H1 (cell line): ENCODE data around the gene OR13D1. TPM values are rescaled to one million over a fixed set of nuclear protein-coding genes. Genes with fewer than 3 reads are reported as not detected.

Source experiments
- CTCF ChIA-PET: fragments of 300-600 bp; sonication (Branson Sonifier 250); formaldehyde crosslinking; loops from one replicate; lab custom pipeline; 2021; ENCODE audit not compliant: partially characterized antibody; lab: Charles Lee
- POLR2A ChIA-PET: fragments of 300-600 bp; sonication (Branson Sonifier 250); formaldehyde crosslinking; loops from one replicate; lab custom pipeline; 2021; ENCODE audit warnings: inconsistent platforms; ENCODE audit not compliant: partially characterized antibody; lab: Charles Lee
- DNase-seq, 2 experiments: peaks; one replicate each; pipeline versions ENCODE4 v3.0.0 to v3.0.0-alpha.2; 2010 to 2022; ENCODE audit warnings: low spot score in 2 of 2, low read depth in 1 of 2, mixed read lengths in 1 of 2
- FAIRE-seq: peaks from 2 replicates; lab custom pipeline; 2011; peaks lifted over from hg19 to GRCh38; lab: Jason Lieb, UNC
- H2AFZ ChIP-seq: 2 replicates; pipeline ENCODE4 v1.8.1; 2012; ENCODE audit warnings: low read length, inconsistent platforms
- H2AK5ac ChIP-seq: 2 replicates; pipeline ENCODE4 v1.6.1; 2013; ENCODE audit warnings: low read depth, low read length
- H2BK120ac ChIP-seq: replicated peaks from 2 replicates; pipeline ENCODE3; 2013; ENCODE audit warnings: low read depth, low read length, inconsistent platforms
- H2BK12ac ChIP-seq: 2 replicates; pipeline ENCODE4 v1.6.1; 2013; ENCODE audit warnings: low read depth, low read length
- H2BK15ac ChIP-seq: 2 replicates; pipeline ENCODE4 v1.6.1; 2013; ENCODE audit warnings: low read length
- H2BK20ac ChIP-seq: 2 replicates; pipeline ENCODE4 v1.6.1; 2013; ENCODE audit warnings: low read length
- H2BK5ac ChIP-seq: 2 replicates; pipeline ENCODE4 v1.6.1; 2013; ENCODE audit warnings: low read depth, low read length
- H3K14ac ChIP-seq: 2 replicates; pipeline ENCODE4 v1.6.1; 2013; ENCODE audit warnings: inconsistent platforms; ENCODE audit not compliant: insufficient read length
- H3K18ac ChIP-seq: 2 replicates; pipeline ENCODE4 v1.6.1; 2013; ENCODE audit warnings: low read length; ENCODE audit errors: extremely low read depth
- H3K23ac ChIP-seq: 2 replicates; pipeline ENCODE4 v1.6.1; 2013; ENCODE audit warnings: inconsistent platforms; ENCODE audit not compliant: insufficient read length
- H3K23me2 ChIP-seq: 2 replicates; pipeline ENCODE4 v1.6.1; 2013; ENCODE audit warnings: low read depth, low read length
- H3K27ac ChIP-seq: 2 replicates; pipeline ENCODE4 v1.6.1; 2011; ENCODE audit warnings: low read depth, low read length, inconsistent platforms
- H3K27me3 ChIP-seq, 4 experiments: replicated peaks in 1 of 4; 1 replicate in 1 of 4; 2 replicates in 3 of 4; pipeline versions ENCODE4 v1.6.1 to v1.8.1; 2011 to 2013; ENCODE audit warnings: low read length in 3 of 4, mild to moderate bottlenecking in 3 of 4, inconsistent platforms in 2 of 4, mixed read lengths in 2 of 4, moderate library complexity in 1 of 4; ENCODE audit not compliant: control insufficient read depth in 3 of 4, insufficient read depth in 3 of 4; ENCODE audit errors: extremely low read depth in 1 of 4
- H3K36me3 ChIP-seq, 4 experiments: 2 replicates each; pipeline versions ENCODE4 v1.6.1 to v1.8.1; 2011 to 2013; ENCODE audit warnings: mild to moderate bottlenecking in 4 of 4, low read length in 3 of 4, moderate library complexity in 2 of 4, control low read depth in 1 of 4, inconsistent platforms in 1 of 4; ENCODE audit not compliant: insufficient read depth in 4 of 4, control insufficient read depth in 2 of 4
- H3K4ac ChIP-seq: replicated peaks from 2 replicates; pipeline ENCODE3; 2013; ENCODE audit warnings: low read length, low read depth, mixed read lengths, inconsistent platforms; ENCODE audit not compliant: insufficient read length
- H3K4me1 ChIP-seq, 4 experiments: replicated peaks in 1 of 4; 1 replicate in 1 of 4; 2 replicates in 3 of 4; pipeline versions ENCODE4 v1.6.1 to v1.8.1; 2011 to 2013; ENCODE audit warnings: low read length in 3 of 4, inconsistent platforms in 2 of 4, mixed read lengths in 1 of 4; ENCODE audit not compliant: insufficient read depth in 4 of 4, control insufficient read depth in 3 of 4
- H3K4me2 ChIP-seq, 2 experiments: 2 replicates each; pipeline versions ENCODE4 v1.6.1 to v1.8.1; 2011 to 2013; ENCODE audit warnings: low read depth in 2 of 2, low read length in 2 of 2, control low read depth in 1 of 2, inconsistent platforms in 1 of 2, mild to moderate bottlenecking in 1 of 2; ENCODE audit not compliant: insufficient read depth in 1 of 2
- H3K4me3 ChIP-seq, 4 experiments: fragments of 200-600, 300-600 bp in 1 of 4; sonication (generic), shearing (Covaris generic), sonication (Bioruptor Twin) in 1 of 4; 2 replicates each; pipeline versions ENCODE4 v1.5.1 to v1.8.1; 2011 to 2016; ENCODE audit warnings: low read length in 4 of 4, low read depth in 3 of 4, control low read depth in 2 of 4, inconsistent platforms in 2 of 4, mild to moderate bottlenecking in 2 of 4, mixed read lengths in 1 of 4, moderate library complexity in 1 of 4; ENCODE audit not compliant: insufficient read depth in 2 of 4; ENCODE audit errors: extremely low read depth in 1 of 4
- H3K56ac ChIP-seq: replicated peaks from 2 replicates; pipeline ENCODE3; 2013; ENCODE audit warnings: low read depth, mild to moderate bottlenecking, mixed read lengths, low read length, inconsistent platforms; ENCODE audit not compliant: insufficient read length
- H3K79me1 ChIP-seq: 2 replicates; pipeline ENCODE4 v1.6.1; 2013; ENCODE audit warnings: low read depth, low read length, control low read depth
- H3K79me2 ChIP-seq, 2 experiments: 2 replicates each; pipeline versions ENCODE4 v1.6.1 to v1.8.1; 2012 to 2013; ENCODE audit warnings: low read length in 2 of 2, mild to moderate bottlenecking in 2 of 2, inconsistent platforms in 1 of 2; ENCODE audit not compliant: insufficient read depth in 2 of 2, control insufficient read depth in 1 of 2
- H3K9ac ChIP-seq, 4 experiments: replicated peaks in 1 of 4; 1 replicate in 1 of 4; 2 replicates in 3 of 4; pipeline versions ENCODE4 v1.6.1 to v1.8.1; 2011 to 2013; ENCODE audit warnings: low read depth in 3 of 4, low read length in 3 of 4, control low read depth in 2 of 4, mild to moderate bottlenecking in 2 of 4, moderate library complexity in 2 of 4, inconsistent platforms in 1 of 4; ENCODE audit errors: extremely low read depth in 1 of 4
- H3K9me3 ChIP-seq, 2 experiments: 2 replicates each; pipeline versions ENCODE4 v1.6.1 to v1.8.1; 2012 to 2013; ENCODE audit warnings: mild to moderate bottlenecking in 2 of 2, moderate library complexity in 2 of 2, control low read depth in 1 of 2, inconsistent platforms in 1 of 2, low read depth in 1 of 2, low read length in 1 of 2, mixed read lengths in 1 of 2; ENCODE audit not compliant: insufficient read depth in 2 of 2
- H4K20me1 ChIP-seq, 2 experiments: replicated peaks in 1 of 2; 2 replicates each; pipeline versions ENCODE3 to v1.8.1; 2011 to 2013; ENCODE audit warnings: inconsistent platforms in 2 of 2, low read length in 2 of 2, mild to moderate bottlenecking in 1 of 2; ENCODE audit not compliant: insufficient read depth in 2 of 2, control insufficient read depth in 1 of 2
- H4K5ac ChIP-seq: 2 replicates; pipeline ENCODE4 v1.6.1; 2013; ENCODE audit warnings: low read length, low read depth, mixed read lengths, inconsistent platforms; ENCODE audit not compliant: insufficient read length
- H4K8ac ChIP-seq: 2 replicates; pipeline ENCODE4 v1.8.0; 2013; ENCODE audit warnings: mild to moderate bottlenecking, moderate library complexity, low read length, inconsistent platforms; ENCODE audit not compliant: insufficient read depth; ENCODE audit errors: extremely low read depth
- H4K91ac ChIP-seq: replicated peaks from 2 replicates; pipeline ENCODE3; 2013; ENCODE audit warnings: low read length, mixed read lengths, inconsistent platforms; ENCODE audit not compliant: insufficient read length
- BRCA1 ChIP-seq: IDR thresholded peaks from 2 replicates; pipeline ENCODE4 v1.6.1; 2012; ENCODE audit warnings: low read depth, low read length, improper control_type of control experiment
- CBX8 ChIP-seq: fragments of 300-800, 300-1000 bp; sonication (generic); IDR thresholded peaks from 2 replicates; pipeline ENCODE4 v1.7.1; 2016; ENCODE audit warnings: low read depth, low read length, borderline replicate concordance
- CTBP2 ChIP-seq: IDR thresholded peaks from 2 replicates; pipeline ENCODE4 v1.7.0; 2011; ENCODE audit warnings: borderline replicate concordance, mild to moderate bottlenecking, moderate library complexity, mixed read lengths, low read length; ENCODE audit not compliant: insufficient read depth, insufficient read length
- EP300 ChIP-seq, 2 experiments: IDR thresholded peaks; 1 replicate in 1 of 2; 2 replicates in 1 of 2; pipeline ENCODE4 v1.6.1; 2011 to 2012; ENCODE audit warnings: low read depth in 2 of 2, low read length in 2 of 2, mild to moderate bottlenecking in 2 of 2, borderline replicate concordance in 1 of 2, inconsistent platforms in 1 of 2, moderate library complexity in 1 of 2
- FOSL1 ChIP-seq: IDR thresholded peaks from 2 replicates; pipeline ENCODE4 v1.6.1; 2011; ENCODE audit warnings: mild to moderate bottlenecking, low read depth, low read length, moderate library complexity; ENCODE audit not compliant: insufficient read depth
- GTF2F1 ChIP-seq: IDR thresholded peaks from 2 replicates; pipeline ENCODE4 v1.6.1; 2012; ENCODE audit warnings: low read depth, low read length, improper control_type of control experiment, borderline replicate concordance
- RAD21 ChIP-seq, 2 experiments: IDR thresholded peaks in 1 of 2; conservative IDR thresholded peaks in 1 of 2; 2 replicates each; pipeline ENCODE4 v1.6.1; 2011; ENCODE audit warnings: low read depth in 2 of 2, low read length in 2 of 2, improper control_type of control experiment in 1 of 2, inconsistent platforms in 1 of 2, mild to moderate bottlenecking in 1 of 2, moderate library complexity in 1 of 2
- RXRA ChIP-seq: IDR thresholded peaks from 2 replicates; pipeline ENCODE4 v1.6.1; 2011; ENCODE audit warnings: low read depth, mild to moderate bottlenecking, low read length, moderate library complexity; ENCODE audit not compliant: insufficient read depth
- SIX5 ChIP-seq: IDR thresholded peaks from 2 replicates; pipeline ENCODE4 v1.6.1; 2011; ENCODE audit warnings: mild to moderate bottlenecking, low read depth, low read length
- SP1 ChIP-seq: IDR thresholded peaks from 2 replicates; pipeline ENCODE4 v1.6.1; 2011; ENCODE audit warnings: low read depth, low read length
- TAF1 ChIP-seq: IDR thresholded peaks from 2 replicates; pipeline ENCODE4 v1.6.1; 2011; ENCODE audit warnings: mild to moderate bottlenecking, low read depth, low read length
- TEAD4 ChIP-seq: IDR thresholded peaks from 2 replicates; pipeline ENCODE4 v1.6.1; 2012; ENCODE audit warnings: low read depth, low read length, inconsistent platforms, mixed read lengths
- WGBS, 2 experiments: shearing (Covaris generic) in 1 of 2; methylation state at CpG; one replicate each; pipeline versions ENCODE4 v1.1.6 to v1.1.7; 2013 to 2015; ENCODE audit warnings: low lambda C conversion rate in 2 of 2, mixed read lengths in 2 of 2, inconsistent platforms in 1 of 2, low coverage in 1 of 2, missing lambda C conversion rate in 1 of 2; ENCODE audit not compliant: insufficient replicate concordance in 2 of 2, insufficient coverage in 1 of 2, insufficient read length in 1 of 2; ENCODE audit errors: extremely low coverage in 1 of 2, missing lambda C conversion rate in 1 of 2; 5-methylcytosine and 5-hydroxymethylcytosine counted together
- polyA plus RNA-seq, 7 experiments: library from polyadenylated mRNA; depleted of rRNA in 3 of 7; stranded (reverse) in 5 of 7; unstranded in 2 of 7; fragments of >200 nt in 5 of 7; fragments of 200-250 nt in 2 of 7; gene quantifications; 1 replicate in 5 of 7; 2 replicates in 1 of 7; 4 replicates in 1 of 7; pipeline versions ENCODE4 v1.2.1 to v1.2.3, GENCODE V29; 2011 to 2013; ENCODE audit warnings: missing spikeins in 2 of 7, mixed read lengths in 2 of 7
- total RNA-seq: library from RNA; stranded (reverse); fragmentation: NEBNext Ultra II Directional; extraction: Animal tissue kit (Norgen Biotek cat#: 25700); gene quantifications from 2 replicates; pipeline ENCODE4 v1.2.1, GENCODE V29; 2021

OR13D1 gene
- total and polyA plus RNA-seq, 2 of the 8 experiments (the other 6 are each of a cell fraction or from before 2014, with no cell fraction given): not detected

DNA sequence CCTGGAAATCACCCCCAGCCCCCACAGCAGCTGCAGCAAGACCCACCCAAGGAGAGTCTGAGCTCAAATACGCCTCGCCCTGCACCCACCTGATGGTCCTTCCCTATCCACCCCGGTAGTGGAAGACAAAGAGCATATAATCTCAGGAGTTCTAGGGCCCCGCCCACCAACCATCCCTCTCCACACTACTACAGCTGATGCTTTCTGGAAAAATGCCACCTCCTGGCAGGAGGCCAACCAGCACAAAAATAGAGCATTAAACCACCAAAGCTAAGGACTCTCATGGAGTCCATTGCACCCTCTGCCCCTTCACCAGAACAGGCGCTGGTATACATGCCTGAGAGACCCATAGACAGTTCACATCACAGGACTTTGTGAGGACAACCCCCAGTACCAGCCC is 30.7 kb downstream of the OR13D1 start:
- no peak overlapping the region for H4K8ac ChIP-seq
- no peak overlapping the region for H3K23ac ChIP-seq
- no peak overlapping the region for H4K91ac ChIP-seq
- H3K23me2 ChIP-seq: no peaks in the 10 kb centered on the region
- H2BK12ac ChIP-seq: no peak overlapping the region
- H3K4me3 ChIP-seq: no peak overlapping the region
- no peaks in the 10 kb centered on the region for H3K79me2 ChIP-seq
- no peak overlapping the region for H3K4me2 ChIP-seq
- H3K4ac ChIP-seq: no peak overlapping the region
- 95% methylated on average over 5 of the region's 5 CpGs; no CpG with 5 or more reads in 1 of the 2 experiments for WGBS, 2 experiments
- H3K36me3 ChIP-seq: no peaks in the 10 kb centered on the region; a peak in 1 of 8 replicates
- no peak overlapping the region for H3K56ac ChIP-seq
- no peak overlapping the region for H2BK15ac ChIP-seq
- no peak overlapping the region for H4K5ac ChIP-seq
- H2BK20ac ChIP-seq: no peak overlapping the region
- no peaks in the 10 kb centered on the region for H3K4me1 ChIP-seq
- H2BK120ac ChIP-seq: no peak overlapping the region
- no peak overlapping the region for H3K18ac ChIP-seq
- H2AK5ac ChIP-seq: no peak overlapping the region
- H2AFZ ChIP-seq: no peak overlapping the region
- no peak overlapping the region for H3K14ac ChIP-seq
- DNase-seq (no peak), FAIRE-seq (no peak)
- no peak overlapping the region for H3K27ac ChIP-seq
- H4K20me1 ChIP-seq: no peaks in the 10 kb centered on the region
- H2BK5ac ChIP-seq: no peak overlapping the region
- no peak overlapping the region for H3K9ac ChIP-seq
- no peaks in the 10 kb centered on the region for H3K27me3 ChIP-seq
- CTCF ChIA-PET: no interaction called here
- H3K9me3 ChIP-seq: no peaks in the 10 kb centered on the region
- no peaks in the 10 kb centered on the region for H3K79me1 ChIP-seq
- POLR2A ChIA-PET: no interaction called here
- TF ChIP-seq SP1 (no peak), FOSL1 (no peak), CBX8 (no peak), BRCA1 (no peak), TEAD4 (no peak), SIX5 (no peak), RAD21 (IDR thresholded peaks at IDR 0.05 in 1 of 2, conservative IDR thresholded peaks at IDR 0.05 in 1 of 2; ENCODE audit: low read depth in 2 of 2, low read length in 2 of 2) (no peak), EP300 (IDR thresholded peaks at IDR 0.05; ENCODE audit: borderline replicate concordance in 1 of 2, low read depth in 2 of 2, low read length in 2 of 2) (no peak), GTF2F1 (no peak), RXRA (no peak), CTBP2 (no peak), TAF1 (no peak)
